GM23248 (cell line): ENCODE results near the gene ZNF526. TPM values are rescaled to one million over a fixed set of nuclear protein-coding genes. Genes with fewer than 3 reads are reported as not detected.

Source experiments
- DNase-seq: peaks from one replicate; pipeline ENCODE4 v3.0.0-alpha.2; 2015
- H2AFZ ChIP-seq: fragments of 200-600 bp; sonication (generic); 2 replicates; pipeline ENCODE4 v1.6.1; 2016; ENCODE audit warnings: antibody characterized with exemption
- H3F3A ChIP-seq: fragments of 200-600 bp; sonication (generic); 2 replicates; pipeline ENCODE4 v1.6.1; 2016; ENCODE audit warnings: mild to moderate bottlenecking, antibody characterized with exemption, mixed run types; ENCODE audit not compliant: insufficient read depth
- H3K27ac ChIP-seq: fragments of 200-600 bp; sonication (generic); 2 replicates; pipeline ENCODE4 v1.5.1; 2016; ENCODE audit warnings: mild to moderate bottlenecking
- H3K27me3 ChIP-seq: fragments of 200-600 bp; sonication (generic); replicated peaks from 2 replicates; pipeline ENCODE4 v1.6.1; 2016; ENCODE audit warnings: mild to moderate bottlenecking; ENCODE audit not compliant: insufficient read depth
- H3K36me3 ChIP-seq: fragments of 200-600 bp; sonication (generic); 2 replicates; pipeline ENCODE4 v1.6.1; 2016; ENCODE audit warnings: low read depth, mild to moderate bottlenecking
- H3K4me1 ChIP-seq: fragments of 200-600 bp; sonication (generic); 2 replicates; pipeline ENCODE4 v1.6.1; 2016; ENCODE audit warnings: mild to moderate bottlenecking; ENCODE audit not compliant: insufficient read depth
- H3K4me2 ChIP-seq: fragments of 200-600 bp; sonication (generic); one replicate; pipeline ENCODE4 v1.6.1; 2016; ENCODE audit warnings: mild to moderate bottlenecking; ENCODE audit not compliant: unreplicated experiment
- H3K4me3 ChIP-seq: fragments of 200-600 bp; sonication (generic); 2 replicates; pipeline ENCODE4 v1.5.1; 2016; ENCODE audit warnings: mild to moderate bottlenecking
- H3K79me2 ChIP-seq: fragments of 200-600 bp; sonication (generic); 2 replicates; pipeline ENCODE4 v1.6.1; 2016; ENCODE audit warnings: mild to moderate bottlenecking; ENCODE audit not compliant: insufficient read depth
- H3K9ac ChIP-seq: fragments of 200-600 bp; sonication (generic); 2 replicates; pipeline ENCODE4 v1.6.1; 2016; ENCODE audit warnings: mild to moderate bottlenecking
- H3K9me2 ChIP-seq: fragments of 200-600 bp; sonication (generic); 2 replicates; pipeline ENCODE4 v1.6.1; 2016; ENCODE audit warnings: mixed run types, mild to moderate bottlenecking, moderate library complexity; ENCODE audit not compliant: insufficient read depth
- H3K9me3 ChIP-seq: fragments of 200-600 bp; sonication (generic); one replicate; pipeline ENCODE4 v1.6.1; 2017; ENCODE audit warnings: low read depth
- H4K20me1 ChIP-seq: fragments of 200-600 bp; sonication (generic); 2 replicates; pipeline ENCODE4 v1.6.0; 2016; ENCODE audit not compliant: insufficient read depth
- EZH2 ChIP-seq: fragments of 200-600 bp; sonication (generic); IDR thresholded peaks from 2 replicates; pipeline ENCODE4 v1.6.1; 2018; ENCODE audit warnings: antibody characterized with exemption, mild to moderate bottlenecking; ENCODE audit not compliant: insufficient read depth, poor library complexity, severe bottlenecking
- EZH2phosphoT487 ChIP-seq: fragments of 200-600 bp; sonication (generic); IDR thresholded peaks from 2 replicates; pipeline ENCODE4 v1.6.1; 2018; ENCODE audit warnings: antibody characterized with exemption, moderate library complexity, mild to moderate bottlenecking, low read depth; ENCODE audit not compliant: insufficient read depth
- WGBS, 2 experiments: methylation state at CpG; one replicate each; pipeline ENCODE4 v1.1.6; 2015 to 2017; ENCODE audit warnings: low lambda C conversion rate in 2 of 2, low coverage in 1 of 2; ENCODE audit errors: missing lambda C conversion rate in 2 of 2; 5-methylcytosine and 5-hydroxymethylcytosine counted together
- in situ Hi-C: fragments of 300-500 bp; cut with MboI; formaldehyde crosslinking; loops from 2 replicates; pipeline ENCODE4 v1.15.0; 2020
- polyA plus RNA-seq: library from polyadenylated mRNA; unstranded; fragments of >200 nt; fragmentation: Nextera tagmentation; extraction: Ambion mirVana; gene quantifications from 2 replicates; pipeline ENCODE4 v1.2.1, GENCODE V29; 2016
- total RNA-seq: library from RNA; depleted of rRNA; stranded (reverse); fragments of >200 nt; shearing (Covaris generic); gene quantifications from 2 replicates; pipeline ENCODE4 v1.2.3, GENCODE V29; 2014

The ZNF526 gene
- total and polyA plus RNA-seq, 2 experiments from 2014 or later: 7.8 to 10.2 TPM

DNA sequence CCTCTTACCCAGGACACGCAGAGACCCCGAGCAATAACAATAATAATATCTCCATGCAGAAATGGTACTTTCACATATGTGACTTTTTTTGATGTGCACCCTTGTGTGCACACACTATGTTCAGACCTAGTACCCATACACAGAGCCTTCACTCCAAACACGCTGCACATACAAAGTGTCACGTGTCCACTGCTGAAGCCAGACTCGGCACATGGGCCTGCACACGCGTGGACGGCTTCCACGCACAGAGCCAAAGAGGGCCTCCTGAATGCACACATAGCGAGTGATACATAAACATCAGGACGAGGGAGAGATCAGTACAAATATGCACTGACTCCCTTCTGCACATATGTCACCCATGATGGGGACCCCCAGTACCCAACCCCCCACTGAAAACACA lies 45.9 kb upstream of the ZNF526 start:
- Histone ChIP-seq H3K36me3 (no peaks in the 10 kb centered on the region), H3K27ac (no peak overlapping the region), H3K4me3 (no peak overlapping the region), H3K4me2 (no peak overlapping the region), H3K79me2 (no peaks in the 10 kb centered on the region), H3K9me2 (no peaks in the 10 kb centered on the region), H3K9me3 (no peaks in the 10 kb centered on the region), H3K9ac (no peak overlapping the region), H3F3A (peaks cover 7% of the 10 kb centered on the region; the same call in 1 of the 2 replicates), H2AFZ (no peak overlapping the region), H3K4me1 (peaks cover 7% of the 10 kb centered on the region; the same call in 1 of the 2 replicates), H4K20me1 (no peaks in the 10 kb centered on the region), H3K27me3 (peaks cover 33% of the 10 kb centered on the region)
- in situ Hi-C loops: no loop called here
- whole genome bisulfite sequencing, 2 experiments: 72 to 76% methylated on average over 11 of the region's 11 CpGs
- DNase-seq: no peak
- TF ChIP-seq EZH2phosphoT487: no peak
- TF ChIP-seq EZH2: no peak

DNA sequence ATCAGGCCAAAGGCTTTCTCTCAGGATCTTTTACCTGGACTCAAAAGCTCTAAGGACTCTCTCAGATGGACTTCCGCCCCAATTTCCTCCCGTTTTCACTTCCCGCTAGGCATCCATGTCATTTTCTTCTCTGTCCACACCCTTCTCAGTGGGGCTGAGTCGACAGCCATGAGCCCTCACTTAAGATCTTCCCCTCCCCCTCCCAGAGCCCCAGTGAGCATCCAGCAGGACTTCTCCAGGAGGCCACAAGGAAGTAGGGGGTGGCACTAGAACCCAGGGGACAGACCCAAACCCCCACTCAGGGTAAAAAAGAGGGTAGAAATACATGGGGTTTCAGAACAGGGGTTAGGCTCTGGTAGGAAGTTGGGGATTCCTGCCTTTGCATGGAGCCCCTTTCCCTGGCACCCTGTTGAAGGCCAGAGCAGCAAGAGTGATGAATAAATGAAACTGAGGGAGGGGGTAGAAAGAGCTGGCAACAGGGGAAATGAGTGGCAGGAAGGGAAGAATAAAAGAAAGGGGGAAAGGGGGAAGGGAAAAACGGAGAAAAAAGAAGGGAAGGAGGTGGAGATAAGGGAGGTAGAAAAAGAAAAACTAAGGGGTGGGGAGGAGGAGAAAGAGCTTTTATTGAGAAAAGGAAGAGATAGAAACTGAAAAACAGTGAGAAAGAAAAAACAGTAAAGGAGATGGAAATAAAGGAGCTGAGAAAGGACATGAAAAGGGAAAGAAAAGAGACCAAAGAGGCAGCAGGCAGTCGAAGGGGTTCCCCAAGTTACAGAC lies 45.0 kb upstream of the ZNF526 start:
- Histone ChIP-seq H3K9me3 (no peaks in the 10 kb centered on the region), H3K4me2 (peak overlapping the region; percentile 96), H3K27ac (no peak overlapping the region), H2AFZ (peak overlapping the region; percentile 86; the same call in 1 of the 2 replicates), H3K9me2 (no peaks in the 10 kb centered on the region), H3K79me2 (no peaks in the 10 kb centered on the region), H3K9ac (no peak overlapping the region), H3K27me3 (peaks cover 39% of the 10 kb centered on the region), H4K20me1 (no peaks in the 10 kb centered on the region), H3K4me1 (peaks cover 7% of the 10 kb centered on the region; the same call in 1 of the 2 replicates), H3K36me3 (no peaks in the 10 kb centered on the region), H3K4me3 (no peak overlapping the region), H3F3A (peaks cover 7% of the 10 kb centered on the region; the same call in 1 of the 2 replicates)
- in situ Hi-C loops: no loop called here
- WGBS, 2 experiments: 40% methylated on average over 6 of the region's 6 CpGs
- DNase-seq: no peak
- TF ChIP-seq EZH2phosphoT487 (no peak), EZH2 (no peak)

DNA sequence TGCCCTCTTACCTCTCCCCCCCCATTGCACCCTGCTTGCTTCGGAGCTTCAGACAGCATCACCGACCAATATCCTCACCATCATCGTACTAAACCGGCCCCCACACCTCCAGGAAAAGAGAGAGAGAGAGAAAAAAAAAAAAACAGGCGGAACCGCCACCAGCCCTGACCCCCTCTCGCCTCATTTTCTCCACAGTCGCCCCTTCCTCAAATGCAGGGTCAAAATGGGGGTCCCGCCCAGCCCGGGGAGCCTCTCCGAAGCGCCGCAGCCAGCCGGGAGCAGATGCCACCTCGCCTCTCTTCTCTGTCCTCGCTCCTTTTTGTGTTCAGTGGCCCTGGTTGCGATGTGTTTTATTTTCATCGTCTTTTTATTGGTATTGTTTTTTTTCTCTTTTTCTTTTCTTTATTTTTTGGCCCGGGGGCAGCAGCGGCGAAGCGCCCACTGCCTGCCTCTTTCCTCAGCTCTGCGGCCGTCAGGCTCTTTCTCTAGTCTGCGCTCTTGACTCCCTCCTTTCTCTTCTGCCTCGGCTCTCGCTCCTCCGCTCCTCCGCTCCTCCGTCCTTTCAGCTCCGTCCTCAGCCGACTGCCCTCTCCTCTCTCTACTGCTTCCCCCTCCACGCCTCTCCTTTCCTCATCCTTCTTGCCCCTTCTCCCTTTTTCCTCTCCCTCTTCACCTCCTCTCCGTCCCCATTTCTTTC lies 44.0 kb upstream of the ZNF526 start:
- no peak for TF ChIP-seq EZH2
- TF ChIP-seq EZH2phosphoT487: no peak
- in situ Hi-C loops: no loop called here
- Histone ChIP-seq H3K36me3 (no peaks in the 10 kb centered on the region), H4K20me1 (no peaks in the 10 kb centered on the region), H3K27me3 (peaks cover 40% of the 10 kb centered on the region), H3K9me2 (no peaks in the 10 kb centered on the region), H3K79me2 (no peaks in the 10 kb centered on the region), H3K27ac (no peak overlapping the region), H3K4me3 (peak overlapping the region; percentile 86), H2AFZ (peak overlapping the region; percentile 86), H3F3A (peaks cover 7% of the 10 kb centered on the region; the same call in 1 of the 2 replicates), H3K9me3 (no peaks in the 10 kb centered on the region), H3K9ac (peak overlapping the region; percentile 56), H3K4me2 (peak overlapping the region; percentile 96), H3K4me1 (peaks cover 7% of the 10 kb centered on the region; the same call in 1 of the 2 replicates)
- 3% methylated on average over 24 to 34 of the region's 34 CpGs for WGBS, 2 experiments
- DNase-seq: peak; percentile 63

DNA sequence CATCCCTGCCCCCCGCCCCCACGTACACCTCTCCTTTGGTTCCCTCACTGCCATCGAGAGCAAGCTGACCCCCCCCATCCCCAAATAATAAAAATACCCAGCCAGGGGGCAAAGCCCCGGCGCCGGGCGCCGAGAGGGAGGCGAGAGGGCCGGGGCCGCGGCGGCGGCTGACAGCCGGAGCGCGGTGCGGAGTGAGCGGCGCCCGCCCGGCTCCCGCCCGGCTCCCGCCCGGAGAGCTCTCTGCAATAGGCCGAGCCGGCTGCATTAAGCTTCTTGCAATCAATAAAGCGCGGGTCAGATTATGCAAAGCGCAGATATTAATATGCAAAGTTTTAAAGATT lies 43.5 kb upstream of the ZNF526 start:
- peaks cover 42% of the 10 kb centered on the region for H3K27me3 ChIP-seq
- H3K4me2 ChIP-seq: peak overlapping the region; percentile 96
- TF ChIP-seq EZH2: no peak
- TF ChIP-seq EZH2phosphoT487: no peak
- H3K9me2 ChIP-seq: no peaks in the 10 kb centered on the region
- no peaks in the 10 kb centered on the region for H3K79me2 ChIP-seq
- peaks cover 7% of the 10 kb centered on the region; the same call in 1 of the 2 replicates for H3K4me1 ChIP-seq
- no peaks in the 10 kb centered on the region for H3K36me3 ChIP-seq
- peaks cover 7% of the 10 kb centered on the region; the same call in 1 of the 2 replicates for H3F3A ChIP-seq
- H3K27ac ChIP-seq: no peak overlapping the region
- H3K4me3 ChIP-seq: peak overlapping the region; percentile 86
- in situ Hi-C loops: no loop called here
- peak; percentile 75 for DNase-seq
- peak overlapping the region; percentile 56 for H3K9ac ChIP-seq
- WGBS, 2 experiments: 1 to 2% methylated on average over 25 to 31 of the region's 31 CpGs
- no peaks in the 10 kb centered on the region for H3K9me3 ChIP-seq
- H2AFZ ChIP-seq: peak overlapping the region; percentile 86
- H4K20me1 ChIP-seq: no peaks in the 10 kb centered on the region
